HFFc6 (cell line): ENCODE measurements around the gene UMODL1. TPM values are rescaled to one million over a fixed set of nuclear protein-coding genes. Genes with fewer than 3 reads are reported as not detected.

Experiments used
- DNase-seq: peaks from one replicate; pipeline ENCODE4 v3.0.0-alpha.2; 2018
- H3K27ac Mint-ChIP-seq: 2 replicates; pipeline ENCODE4 v1.8.0; 2020; ENCODE audit warnings: mild to moderate bottlenecking, mixed read lengths
- H3K27me3 Mint-ChIP-seq: 2 replicates; pipeline ENCODE4 v1.8.0; 2021; ENCODE audit warnings: mild to moderate bottlenecking, moderate library complexity, mixed read lengths; ENCODE audit not compliant: insufficient read depth
- H3K36me3 Mint-ChIP-seq: 2 replicates; pipeline ENCODE4 v1.8.0; 2021; ENCODE audit warnings: low read depth, mixed read lengths
- H3K4me1 Mint-ChIP-seq: 2 replicates; pipeline ENCODE4 v1.8.0; 2020; ENCODE audit warnings: low read depth, mixed read lengths
- H3K4me3 Mint-ChIP-seq: 2 replicates; pipeline ENCODE4 v1.8.0; 2020; ENCODE audit warnings: mild to moderate bottlenecking, moderate library complexity, mixed read lengths
- H3K9me3 Mint-ChIP-seq: 2 replicates; pipeline ENCODE4 v1.8.0; 2020; ENCODE audit warnings: mild to moderate bottlenecking, mixed read lengths
- CTCF ChIP-seq: fragments of 200-600 bp; sonication (generic); IDR thresholded peaks from 2 replicates; pipeline ENCODE4 v1.5.0; 2021; ENCODE audit warnings: antibody characterized with exemption, mild to moderate bottlenecking
- total RNA-seq, 6 experiments: library from RNA; stranded (reverse); fragmentation: NEBNext Ultra II Directional; extraction: Animal tissue kit (Norgen Biotek cat#: 25700); gene quantifications; 2 replicates in 1 of 6; 3 replicates in 5 of 6; pipeline ENCODE4 v1.2.3, GENCODE V29; 2021

UMODL1 gene
- total RNA-seq, 6 experiments from 2014 or later: not detected

DNA sequence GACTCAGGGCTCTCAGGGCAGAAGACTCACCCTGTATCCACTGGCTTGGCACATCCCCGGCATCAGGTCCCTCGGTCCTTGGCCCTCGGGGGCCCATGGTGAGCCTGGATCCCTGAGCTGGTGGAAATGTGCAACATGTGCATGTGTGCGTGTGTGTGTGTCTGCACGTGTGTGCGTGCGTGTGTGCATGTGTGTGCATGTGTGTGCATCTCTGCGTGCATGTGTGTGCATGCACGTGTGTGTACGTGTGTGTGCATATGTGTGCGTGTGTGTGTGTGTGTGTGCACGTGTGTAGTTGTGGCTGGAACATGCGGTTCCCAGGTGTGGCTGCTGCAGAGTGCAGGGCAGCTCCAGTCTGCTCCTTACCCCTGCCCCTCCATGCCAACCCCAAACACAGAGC lies 51.3 kb downstream of the UMODL1 start:
- no peak for DNase-seq
- no peak overlapping the region for H3K27ac Mint-ChIP-seq
- no peaks in the 10 kb centered on the region for H3K9me3 Mint-ChIP-seq
- H3K27me3 Mint-ChIP-seq: peaks cover 34% of the 10 kb centered on the region
- H3K36me3 Mint-ChIP-seq: no peaks in the 10 kb centered on the region
- peaks cover 2% of the 10 kb centered on the region for H3K4me1 Mint-ChIP-seq
- no peak for TF ChIP-seq CTCF
- H3K4me3 Mint-ChIP-seq: no peak overlapping the region

DNA sequence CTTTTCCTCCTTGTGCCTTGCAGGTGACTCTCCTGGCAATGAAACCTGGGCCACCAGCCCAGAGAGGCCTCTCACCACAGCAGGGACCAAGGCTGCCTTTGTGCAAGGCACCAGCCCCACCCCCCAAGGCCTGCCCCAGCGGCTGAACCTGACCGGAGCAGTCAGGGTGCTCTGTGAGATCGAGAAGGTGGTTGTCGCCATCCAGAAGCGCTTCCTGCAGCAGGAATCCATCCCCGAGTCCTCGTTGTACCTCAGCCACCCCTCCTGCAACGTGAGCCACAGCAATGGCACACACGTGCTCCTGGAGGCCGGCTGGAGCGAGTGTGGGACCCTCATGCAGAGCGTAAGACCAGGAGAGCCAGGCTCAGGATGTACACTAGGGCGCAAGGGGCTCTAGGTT lies 51.7 kb downstream of the UMODL1 start:
- no peaks in the 10 kb centered on the region for H3K9me3 Mint-ChIP-seq
- no peak overlapping the region for H3K4me3 Mint-ChIP-seq
- no peak for DNase-seq
- no peaks in the 10 kb centered on the region for H3K36me3 Mint-ChIP-seq
- H3K4me1 Mint-ChIP-seq: no peaks in the 10 kb centered on the region; the same call in 1 of the 2 replicates
- H3K27ac Mint-ChIP-seq: no peak overlapping the region
- no peak for TF ChIP-seq CTCF
- H3K27me3 Mint-ChIP-seq: peaks cover 34% of the 10 kb centered on the region

DNA sequence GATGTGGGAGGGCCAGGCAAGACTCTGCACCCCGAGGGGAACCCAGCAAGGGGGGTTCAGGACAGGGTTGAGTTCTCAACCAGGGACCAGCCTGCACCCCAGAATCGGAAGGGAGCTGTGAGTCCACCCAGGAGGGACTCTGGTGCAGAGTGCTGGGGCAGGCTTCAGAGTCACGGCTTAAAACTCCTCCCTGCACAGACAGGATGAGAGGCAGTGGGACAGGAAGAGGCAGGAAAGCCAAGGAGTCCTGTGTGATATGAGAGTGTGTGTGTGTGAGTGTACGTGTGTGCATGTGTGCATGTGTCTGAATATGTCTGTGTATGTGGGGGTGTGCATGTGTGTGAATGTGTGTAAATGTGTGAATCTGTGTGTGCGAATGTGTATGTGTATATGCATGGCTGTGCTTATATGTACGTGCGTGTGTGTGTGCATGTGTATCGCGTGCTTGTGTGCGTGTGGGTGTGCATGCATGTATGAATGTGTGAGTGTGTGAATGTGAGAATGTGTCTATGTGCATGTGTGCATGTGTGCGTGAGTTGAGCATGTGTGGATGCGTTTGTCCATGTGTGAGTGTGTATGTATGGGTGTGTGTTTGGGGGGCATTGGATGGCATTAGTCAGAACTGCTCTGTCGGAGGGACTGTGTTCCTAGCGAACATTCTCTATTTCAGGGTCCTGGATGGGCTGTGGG lies 52.2 kb downstream of the UMODL1 start:
- no peak for DNase-seq
- no peaks in the 10 kb centered on the region for H3K36me3 Mint-ChIP-seq
- H3K4me3 Mint-ChIP-seq: no peak overlapping the region
- no peaks in the 10 kb centered on the region for H3K4me1 Mint-ChIP-seq
- peaks cover 35% of the 10 kb centered on the region for H3K27me3 Mint-ChIP-seq
- no peaks in the 10 kb centered on the region for H3K9me3 Mint-ChIP-seq
- no peak overlapping the region for H3K27ac Mint-ChIP-seq
- TF ChIP-seq CTCF: no peak

DNA sequence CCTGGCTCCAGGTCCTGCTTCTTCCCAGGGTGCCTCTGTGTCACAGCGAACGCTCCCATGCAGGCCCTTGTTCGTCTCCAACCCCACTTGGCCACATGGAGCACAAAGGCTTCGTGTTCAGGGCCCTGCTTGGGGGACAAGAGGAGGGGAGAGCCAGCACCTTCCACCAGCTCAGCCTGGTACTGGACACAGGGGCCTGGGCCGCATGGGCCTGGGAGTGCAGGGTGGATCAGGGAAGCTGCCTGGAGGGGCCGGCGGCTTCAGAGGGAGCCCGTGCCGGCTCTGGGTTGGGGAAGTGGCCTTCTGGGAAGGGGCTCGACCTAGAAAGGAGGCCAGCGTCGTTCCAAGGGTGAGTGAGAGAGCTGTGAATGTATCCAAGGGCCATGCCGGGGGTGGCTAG lies 53.0 kb downstream of the UMODL1 start:
- Mint-ChIP-seq H3K4me1 (no peaks in the 10 kb centered on the region), H3K4me3 (no peak overlapping the region), H3K27me3 (peaks cover 35% of the 10 kb centered on the region), H3K36me3 (no peaks in the 10 kb centered on the region), H3K27ac (no peak overlapping the region), H3K9me3 (no peaks in the 10 kb centered on the region)
- DNase-seq: no peak
- no peak for TF ChIP-seq CTCF

DNA sequence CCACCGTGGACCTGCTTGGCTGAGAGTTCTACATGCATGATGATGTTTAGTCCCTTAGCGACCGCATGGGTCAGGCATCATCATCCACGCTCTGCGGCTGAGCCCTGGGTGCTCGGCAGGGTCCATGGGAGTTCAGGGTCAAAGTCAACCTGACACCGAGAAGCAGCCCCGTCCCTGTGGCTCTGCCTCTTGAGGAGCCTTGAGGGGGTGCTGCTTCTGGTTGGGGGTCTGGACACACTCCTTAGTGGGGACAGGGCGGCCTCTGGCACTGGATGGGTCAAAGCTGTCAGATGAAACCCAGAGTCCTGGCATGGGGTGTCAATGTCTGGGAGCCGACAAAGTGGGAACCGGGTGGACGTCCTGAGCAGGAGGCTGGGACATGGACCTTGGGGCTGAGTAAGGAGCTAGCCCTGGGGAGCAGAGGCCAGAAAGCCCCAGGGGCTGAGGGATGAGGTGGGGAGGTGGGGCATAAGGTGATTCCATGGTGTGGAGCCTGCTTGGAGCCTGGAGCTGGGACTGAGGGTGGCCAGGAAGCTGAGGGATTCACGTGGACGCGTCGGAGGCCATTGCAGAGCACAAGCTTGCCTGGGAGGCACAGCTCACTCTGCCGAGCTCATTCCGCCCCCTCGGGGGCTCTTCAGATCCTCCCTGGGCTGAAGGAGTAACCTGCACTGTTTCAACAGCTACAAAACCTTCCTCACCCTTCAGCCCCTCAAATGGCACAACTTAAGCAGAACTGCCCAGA lies 53.9 kb downstream of the UMODL1 start:
- no peaks in the 10 kb centered on the region for H3K9me3 Mint-ChIP-seq
- H3K27ac Mint-ChIP-seq: no peak overlapping the region
- TF ChIP-seq CTCF: no peak
- no peaks in the 10 kb centered on the region for H3K36me3 Mint-ChIP-seq
- no peak overlapping the region for H3K4me3 Mint-ChIP-seq
- peaks cover 35% of the 10 kb centered on the region for H3K27me3 Mint-ChIP-seq
- no peaks in the 10 kb centered on the region for H3K4me1 Mint-ChIP-seq
- no peak for DNase-seq
